ENCODE data around the gene MINPP1. TPM values are rescaled to one million over a fixed set of nuclear protein-coding genes. Genes with fewer than 3 reads are reported as not detected.

MINPP1 gene
- total and polyA plus RNA-seq, 2 experiments from 2014 or later: 46.0 to 56.1 TPM

DNA sequence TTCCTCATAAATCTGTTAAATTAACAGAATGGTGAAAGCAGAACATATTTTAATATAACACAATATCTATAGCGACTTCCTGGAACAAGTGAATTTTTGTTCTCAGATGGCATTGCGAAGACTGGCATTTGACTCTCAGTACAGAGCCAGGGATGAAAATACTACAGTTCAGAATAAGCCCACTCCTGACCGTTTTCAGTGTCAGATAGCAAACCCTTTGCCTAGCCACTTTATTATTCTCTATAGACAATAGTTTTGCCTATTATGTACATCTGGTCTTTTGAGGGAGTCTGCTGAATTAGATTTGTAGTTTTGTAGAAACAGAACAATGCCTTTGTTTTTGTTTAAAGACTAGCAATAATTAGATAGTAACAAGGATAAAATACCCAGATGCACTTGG, 2.3 kb downstream of the MINPP1 start:
- no peak for DNase-seq (ENCODE audit: low spot score)
- Histone ChIP-seq H3K27me3 (no peaks in the 10 kb centered on the region), H3K4me3 (peak overlapping the region; percentile 92)

GRCh38 chr10:87507879-87508483, 3.3 kb downstream of the MINPP1 start:
- no peaks in the 10 kb centered on the region for H3K27me3 ChIP-seq
- no peak overlapping the region for H3K4me3 ChIP-seq
- peaks cover 47% of the 10 kb centered on the region for H3K79me2 ChIP-seq
- no peak overlapping the region for H3K27ac ChIP-seq
- 80% methylated on average over 5 of the region's 5 CpGs for WGBS (ENCODE audit: low lambda C conversion rate, missing lambda C conversion rate)
- H3K9me3 ChIP-seq (ENCODE audit: low read depth): no peaks in the 10 kb centered on the region
- H3K36me3 ChIP-seq (replicated peaks; ENCODE audit: insufficient read depth, low read depth): no peaks in the 10 kb centered on the region
- H3K4me1 ChIP-seq (ENCODE audit: insufficient read depth): peaks cover 22% of the 10 kb centered on the region
- no peak for DNase-seq (ENCODE audit: low spot score)
- H2AFZ ChIP-seq: no peak overlapping the region
- H3K9me2 ChIP-seq (replicated peaks; ENCODE audit: insufficient read depth): no peaks in the 10 kb centered on the region
- TF ChIP-seq EZH2phosphoT487 (IDR thresholded peaks at IDR 0.05; ENCODE audit: low read depth, severe bottlenecking, unreplicated experiment) (no peak), EZH2 (IDR thresholded peaks at IDR 0.05; ENCODE audit: borderline replicate concordance) (no peak), CTCF (IDR thresholded peaks at IDR 0.05; ENCODE audit: poor library complexity) (no peak)
- H3K4me2 ChIP-seq: peak overlapping the region; percentile 88
- peaks cover 4% of the 10 kb centered on the region for H4K20me1 ChIP-seq (ENCODE audit: insufficient read depth, poor library complexity, severe bottlenecking)

More for the DNA sequence above, 2.3 kb downstream of the MINPP1 start:
- H4K20me1 ChIP-seq (ENCODE audit: insufficient read depth, poor library complexity, severe bottlenecking): peaks cover 4% of the 10 kb centered on the region
- peaks cover 47% of the 10 kb centered on the region for H3K79me2 ChIP-seq
- no peak for TF ChIP-seq EZH2 (IDR thresholded peaks at IDR 0.05; ENCODE audit: borderline replicate concordance)
- TF ChIP-seq EZH2phosphoT487 (IDR thresholded peaks at IDR 0.05; ENCODE audit: low read depth, severe bottlenecking, unreplicated experiment): no peak
- TF ChIP-seq CTCF (IDR thresholded peaks at IDR 0.05; ENCODE audit: poor library complexity): no peak
- no peaks in the 10 kb centered on the region for H3K9me2 ChIP-seq (replicated peaks; ENCODE audit: insufficient read depth)
- H3K27ac ChIP-seq: no peak overlapping the region
- no peaks in the 10 kb centered on the region for H3K36me3 ChIP-seq (replicated peaks; ENCODE audit: insufficient read depth, low read depth)
- peaks cover 22% of the 10 kb centered on the region for H3K4me1 ChIP-seq (ENCODE audit: insufficient read depth)
- WGBS (ENCODE audit: low lambda C conversion rate, missing lambda C conversion rate): 88% methylated on average over 3 of the region's 3 CpGs
- H3K9me3 ChIP-seq (ENCODE audit: low read depth): no peaks in the 10 kb centered on the region
- peak overlapping the region; percentile 88 for H3K4me2 ChIP-seq
- no peak overlapping the region for H2AFZ ChIP-seq

DNA sequence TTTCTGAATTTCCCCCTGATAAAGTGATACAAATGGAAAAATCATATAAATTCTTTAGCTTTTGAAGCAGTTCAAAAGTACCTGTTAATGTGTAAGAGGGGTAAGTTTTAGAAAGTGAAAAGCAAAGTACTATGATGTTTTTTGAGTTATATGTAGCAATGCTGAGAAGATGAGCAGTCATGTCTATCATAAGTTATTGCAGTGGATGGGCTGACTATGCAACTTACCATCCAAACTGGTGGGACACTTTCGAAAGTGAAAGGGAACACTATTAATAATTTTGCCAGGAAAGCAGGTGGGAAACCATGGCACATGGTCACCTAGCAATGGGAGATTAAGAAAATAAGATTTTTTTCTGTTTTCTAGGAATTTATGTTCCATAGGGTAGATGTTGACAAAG, 4.1 kb downstream of the MINPP1 start:
- no peak overlapping the region for H2AFZ ChIP-seq
- no peak overlapping the region for H3K4me3 ChIP-seq
- no peak overlapping the region for H3K27ac ChIP-seq
- no peaks in the 10 kb centered on the region for H3K9me2 ChIP-seq (replicated peaks; ENCODE audit: insufficient read depth)
- no peaks in the 10 kb centered on the region for H3K9me3 ChIP-seq (ENCODE audit: low read depth)
- peaks cover 17% of the 10 kb centered on the region for H3K4me1 ChIP-seq (ENCODE audit: insufficient read depth)
- peaks cover 45% of the 10 kb centered on the region for H3K79me2 ChIP-seq
- 96% methylated on average over 1 of the region's 1 CpG for WGBS (ENCODE audit: low lambda C conversion rate, missing lambda C conversion rate)
- no peak overlapping the region for H3K4me2 ChIP-seq
- H3K36me3 ChIP-seq (replicated peaks; ENCODE audit: insufficient read depth, low read depth): no peaks in the 10 kb centered on the region
- DNase-seq (ENCODE audit: low spot score): no peak
- TF ChIP-seq CTCF (IDR thresholded peaks at IDR 0.05; ENCODE audit: poor library complexity) (no peak), EZH2 (IDR thresholded peaks at IDR 0.05; ENCODE audit: borderline replicate concordance) (no peak), EZH2phosphoT487 (IDR thresholded peaks at IDR 0.05; ENCODE audit: low read depth, severe bottlenecking, unreplicated experiment) (no peak)
- H3K27me3 ChIP-seq: no peaks in the 10 kb centered on the region
- peaks cover 4% of the 10 kb centered on the region for H4K20me1 ChIP-seq (ENCODE audit: insufficient read depth, poor library complexity, severe bottlenecking)

All from hepatocyte (in vitro differentiated cells).